Tibial artery (tissue), 4 donors: ENCODE measurements around the gene KAT2B.

ENCODE experiments used
- DNase-seq, 2 donors: peaks; one replicate each; pipeline ENCODE4 v3.0.0-alpha.2; 2019
- H3K27ac ChIP-seq, 2 donors: fragments of 200-600 bp; sonication (generic) in 1 of 2; 1 replicate in 1 of 2; 2 replicates in 1 of 2; pipeline ENCODE4 v1.5.1; 2018 to 2019; ENCODE audit warnings: mild to moderate bottlenecking in 1 of 2
- H3K27me3 ChIP-seq, 2 donors: fragments of 200-600 bp; sonication (generic) in 1 of 2; one replicate each; pipeline versions ENCODE4 v1.5.1 to v1.6.0; 2016 to 2019
- H3K36me3 ChIP-seq, 3 donors: fragments of 200-600 bp; sonication (generic) in 2 of 3; one replicate each; pipeline ENCODE4 v1.5.1; 2016 to 2019; ENCODE audit warnings: mild to moderate bottlenecking in 2 of 3
- H3K4me1 ChIP-seq, 4 donors: fragments of 200-600 bp; sonication (generic) in 2 of 4; 1 replicate in 3 of 4; 2 replicates in 1 of 4; pipeline ENCODE4 v1.5.1; 2016 to 2019
- H3K4me3 ChIP-seq, 2 donors: fragments of 200-600 bp; sonication (generic) in 1 of 2; 1 replicate in 1 of 2; 2 replicates in 1 of 2; pipeline ENCODE4 v1.5.1; 2018 to 2019; ENCODE audit warnings: mild to moderate bottlenecking in 2 of 2
- H3K9me3 ChIP-seq, 3 donors: fragments of 200-600 bp; sonication (generic) in 1 of 3; one replicate each; pipeline ENCODE4 v1.5.1; 2016 to 2019
- CTCF ChIP-seq, 2 experiments: fragments of 200-600 bp in 1 of 2; fragments of 450-650 bp in 1 of 2; IDR thresholded peaks; one replicate each; pipeline ENCODE4 v1.5.1; 2017 to 2019; ENCODE audit warnings: antibody characterized with exemption in 2 of 2, mild to moderate bottlenecking in 1 of 2, moderate library complexity in 1 of 2
- intact Hi-C: fragments of 100-400 bp; cut with DNase I; formaldehyde crosslinking; loops from one replicate; pipeline ENCODE4 v1.15.0; 2023; ENCODE audit warnings: low total_unique reads

The KAT2B gene

GRCh38 chr3:20073683-20074082 lies 33.4 kb downstream of the KAT2B start:
- intact Hi-C loops: no loop called here
- Histone ChIP-seq H3K36me3 (peaks cover 0 to 13% (median 3%) of the 10 kb centered on the region in 3 donors), H3K9me3 (no peaks in the 10 kb centered on the region), H3K4me1 (peaks cover 0 to 15% (median 5%) of the 10 kb centered on the region in 4 donors), H3K27ac (no peak overlapping the region), H3K4me3 (no peak overlapping the region), H3K27me3 (no peaks in the 10 kb centered on the region)
- no peak for DNase-seq
- TF ChIP-seq CTCF (IDR thresholded peaks at IDR 0.05): no peak

GRCh38 chr3:20074226-20075063 lies 34.2 kb downstream of the KAT2B start:
- no peak for TF ChIP-seq CTCF (IDR thresholded peaks at IDR 0.05)
- intact Hi-C loops: no loop called here
- Histone ChIP-seq H3K4me3 (no peak overlapping the region), H3K27me3 (no peaks in the 10 kb centered on the region), H3K27ac (no peak overlapping the region), H3K9me3 (no peaks in the 10 kb centered on the region), H3K36me3 (peaks cover 0 to 16% (median 3%) of the 10 kb centered on the region in 3 donors), H3K4me1 (peaks cover 0 to 15% (median 5%) of the 10 kb centered on the region in 4 donors)
- DNase-seq: no peak

- Histone ChIP-seq H3K27me3 (no peaks in the 10 kb centered on the region), H3K36me3 (peaks cover 0 to 19% (median 3%) of the 10 kb centered on the region in 3 donors), H3K27ac (no peak overlapping the region), H3K4me3 (no peak overlapping the region), H3K9me3 (no peaks in the 10 kb centered on the region), H3K4me1 (peaks cover 0 to 17% (median 5%) of the 10 kb centered on the region in 4 donors)
- TF ChIP-seq CTCF (IDR thresholded peaks at IDR 0.05): no peak
- intact Hi-C loops: no loop called here
- DNase-seq: no peak
These were observed 35.0 kb downstream of the KAT2B start for GRCh38 chr3:20075197-20075596.

- H3K4me3 ChIP-seq: no peak overlapping the region
- no peak overlapping the region for H3K27ac ChIP-seq
- H3K27me3 ChIP-seq: no peaks in the 10 kb centered on the region
- no peaks in the 10 kb centered on the region for H3K9me3 ChIP-seq
- intact Hi-C loops: no loop called here
- peaks cover 0 to 24% (median 8%) of the 10 kb centered on the region in 4 donors for H3K4me1 ChIP-seq
- peaks cover 0 to 19% (median 3%) of the 10 kb centered on the region in 3 donors for H3K36me3 ChIP-seq
- no peak for DNase-seq
- no peak for TF ChIP-seq CTCF (IDR thresholded peaks at IDR 0.05)
These were observed 36.2 kb downstream of the KAT2B start for GRCh38 chr3:20076296-20076997.

- Histone ChIP-seq H3K4me1 (peaks cover 0 to 21% (median 7%) of the 10 kb centered on the region in 4 donors), H3K9me3 (no peaks in the 10 kb centered on the region), H3K27ac (no peak overlapping the region), H3K36me3 (peaks cover 0 to 19% (median 3%) of the 10 kb centered on the region in 3 donors), H3K27me3 (no peaks in the 10 kb centered on the region), H3K4me3 (no peak overlapping the region)
- DNase-seq: no peak
- no peak for TF ChIP-seq CTCF (IDR thresholded peaks at IDR 0.05)
- intact Hi-C loops: no loop called here
These were observed 36.8 kb downstream of the KAT2B start for GRCh38 chr3:20077068-20077467.
